Stimulated activated CD8-positive, alpha-beta memory T cell treated with anti-CD3 and anti-CD28 coated beads, Interleukin-4, amount 100 ng/mL, for 4 hours (primary cell): ENCODE measurements around the gene TMEM212.
"Not testable (repeated sequence)": the region's sequence is repeated elsewhere in the genome, so short reads cannot be mapped to it uniquely, and the experiment has no call there.

ENCODE experiments used
- DNase-seq, 2 donors: peaks; one replicate each; pipeline ENCODE4 v3.0.0-alpha.2; 2020; ENCODE audit warnings: low read depth in 2 of 2, low spot score in 1 of 2

Gene TMEM212

DNA sequence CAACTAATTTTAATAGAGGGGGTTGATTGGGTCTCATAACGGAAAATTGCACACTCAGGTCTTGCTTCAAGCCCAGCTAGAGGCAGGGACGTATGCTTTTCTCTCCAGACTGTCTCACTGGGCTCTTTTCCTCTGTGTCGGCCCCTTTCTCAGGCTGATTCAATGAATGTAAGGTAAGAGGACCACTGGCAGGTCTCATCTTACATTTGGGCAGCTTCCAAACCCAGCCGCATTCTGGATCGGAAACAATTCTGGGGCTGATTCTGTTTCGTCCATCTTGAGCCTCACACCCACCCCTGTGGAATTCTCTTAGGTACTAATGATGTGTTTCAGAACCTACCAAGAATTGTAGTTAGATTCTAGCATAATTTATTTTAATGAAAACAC is 40.7 kb downstream of the TMEM212 start:
- DNase-seq, result no peak

DNA sequence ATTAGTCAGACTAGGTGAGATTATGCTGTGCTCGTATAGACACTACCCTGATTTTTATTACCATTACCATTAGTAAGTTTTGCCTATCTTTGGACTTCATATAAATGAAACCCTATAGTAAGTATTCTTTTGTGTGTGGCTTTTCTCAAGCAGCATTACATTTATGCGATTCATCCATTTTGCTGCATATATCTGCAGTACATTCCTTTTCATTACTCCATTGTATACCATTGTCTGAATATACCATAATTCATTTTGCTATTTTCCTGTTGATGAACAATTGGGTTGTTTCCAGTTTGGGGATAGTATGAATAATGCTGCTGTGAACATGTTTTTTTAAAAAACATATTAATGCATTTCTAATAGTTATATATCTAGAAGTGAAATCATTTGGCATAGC is 45.3 kb downstream of the TMEM212 start:
- no peak for DNase-seq

DNA sequence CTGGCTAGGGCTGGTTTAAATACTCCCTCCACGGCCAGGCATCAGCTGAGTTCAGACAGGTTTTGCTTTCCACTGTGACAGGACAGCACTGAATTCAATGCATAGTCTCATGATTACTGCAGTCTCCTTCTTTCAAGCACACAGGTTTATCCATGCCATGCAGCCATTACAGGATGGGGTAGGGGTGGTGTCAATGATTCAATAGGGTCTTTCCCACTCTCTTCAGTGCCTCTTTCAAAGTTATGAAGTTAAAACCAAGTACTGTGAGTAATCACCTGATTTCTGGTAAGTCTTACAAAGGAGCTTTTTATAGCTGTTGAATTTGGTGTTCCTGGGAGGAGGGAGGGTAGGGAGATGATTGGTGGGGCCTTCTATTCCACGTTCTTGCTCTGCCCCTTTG is 47.2 kb downstream of the TMEM212 start:
- DNase-seq, result no peak

DNA sequence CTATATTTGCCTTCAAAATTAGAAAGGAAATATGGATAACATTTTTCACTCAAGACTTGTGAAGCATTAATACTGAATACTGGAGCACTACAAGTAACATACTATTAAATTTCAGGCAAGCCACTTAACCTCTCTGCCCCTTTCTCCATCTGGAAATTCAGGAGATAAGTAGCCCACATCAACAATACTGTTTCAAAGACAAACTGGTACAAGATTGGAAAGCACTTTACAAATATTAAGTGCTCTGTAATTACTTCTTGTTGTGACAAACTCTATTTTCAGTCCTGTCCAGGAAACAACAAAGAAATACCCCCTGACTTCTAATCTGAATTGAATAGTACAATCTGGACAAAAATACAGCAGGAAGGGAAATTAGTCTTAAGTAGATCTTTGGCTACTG is 49.3 kb downstream of the TMEM212 start:
- no peak for DNase-seq

DNA sequence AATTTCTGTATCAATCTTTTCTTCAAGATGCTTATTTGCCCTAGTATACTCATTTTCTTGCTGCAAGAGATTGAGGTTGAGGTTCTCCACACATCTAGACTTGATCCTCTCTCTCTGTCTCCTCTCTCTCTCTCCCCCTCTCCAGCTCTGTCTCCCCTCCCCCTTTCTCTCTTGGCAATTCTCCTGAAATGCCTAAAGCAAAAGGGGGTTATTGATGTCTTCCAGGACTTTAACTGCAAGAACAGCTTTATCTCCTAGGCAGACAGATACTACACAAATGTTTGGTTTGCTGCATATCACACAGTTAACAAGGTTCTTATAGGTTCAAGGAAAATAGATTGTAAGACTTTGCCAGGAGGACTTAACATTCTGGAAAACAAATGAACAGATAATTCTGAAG is 52.1 kb downstream of the TMEM212 start:
- no peak for DNase-seq

DNA sequence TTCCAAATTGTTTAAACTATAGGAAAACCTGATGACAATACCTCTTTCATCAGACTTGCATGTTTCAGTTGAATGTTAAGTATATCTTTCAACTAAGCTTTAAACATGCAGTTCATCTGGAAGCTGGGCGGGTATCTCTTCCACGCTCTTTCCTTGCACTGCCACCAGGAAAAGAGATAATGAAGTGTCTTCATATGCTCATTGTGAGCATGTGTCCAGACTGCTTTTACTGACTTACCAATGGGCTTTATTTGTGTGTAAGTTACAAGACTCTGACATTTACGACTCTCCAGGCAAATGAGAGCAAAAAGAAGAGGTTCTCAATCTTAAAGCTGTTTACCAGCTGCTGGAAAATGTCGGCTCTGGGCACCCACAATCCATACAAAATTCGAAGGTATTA is 52.8 kb downstream of the TMEM212 start:
- no peak for DNase-seq

DNA sequence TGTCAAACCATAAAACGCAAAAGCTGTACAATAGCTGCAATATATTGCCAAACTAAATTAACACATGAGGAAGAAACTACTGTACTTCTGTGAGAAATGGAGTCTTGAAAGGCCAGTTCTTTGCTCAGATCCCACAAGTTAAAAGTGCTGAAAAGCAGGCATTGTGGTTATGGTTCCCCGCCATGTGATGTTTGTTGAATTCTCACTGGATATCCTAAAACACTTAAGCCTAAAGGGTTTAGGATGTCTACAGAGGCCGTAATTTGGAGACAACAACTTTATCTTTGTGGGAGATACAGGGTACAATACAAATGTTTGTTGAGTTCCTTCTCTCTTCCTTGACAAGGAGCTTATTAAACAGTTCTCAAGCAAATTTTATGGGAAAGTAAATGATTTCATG is 53.2 kb downstream of the TMEM212 start:
- DNase-seq, result no peak

DNA sequence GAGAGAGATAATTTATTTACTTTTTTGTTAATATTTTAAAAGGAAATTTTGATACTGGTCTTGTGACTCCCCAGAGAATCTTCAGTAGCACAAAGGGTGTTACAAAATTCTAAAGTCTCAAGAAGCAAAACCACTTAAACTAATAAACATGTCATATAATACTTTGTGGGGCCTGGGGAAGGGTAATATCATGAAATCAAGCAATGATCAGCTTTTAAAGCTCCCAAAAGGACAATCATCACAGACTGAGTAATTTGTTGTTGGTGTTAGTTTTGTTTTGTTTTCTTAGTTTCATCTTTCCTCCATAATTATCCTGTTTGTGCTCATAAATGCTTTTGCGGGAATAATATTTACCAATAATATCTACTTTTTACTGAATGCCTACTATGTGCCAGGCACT is 55.0 kb downstream of the TMEM212 start:
- no peak for DNase-seq

DNA sequence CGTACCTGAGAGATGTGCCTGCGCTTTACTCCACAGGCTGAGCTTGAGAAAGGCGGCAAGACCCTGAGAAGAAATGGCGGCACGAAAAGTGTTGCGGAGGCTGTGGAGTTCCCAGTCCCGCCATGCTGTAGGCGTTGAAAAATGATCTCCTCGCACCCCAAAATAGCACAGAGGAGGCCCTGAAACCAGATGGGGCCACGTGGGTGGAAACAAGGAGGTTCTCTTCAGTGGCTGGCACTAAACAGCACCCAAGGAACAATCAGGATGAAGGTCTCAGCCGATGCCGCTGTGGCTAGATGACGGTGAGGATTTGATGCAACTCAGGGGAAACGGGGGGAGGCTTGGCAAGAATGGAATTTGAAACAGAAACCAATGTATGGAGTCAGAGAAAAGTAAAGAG is 57.3 kb downstream of the TMEM212 start:
- DNase-seq, result no peak

DNA sequence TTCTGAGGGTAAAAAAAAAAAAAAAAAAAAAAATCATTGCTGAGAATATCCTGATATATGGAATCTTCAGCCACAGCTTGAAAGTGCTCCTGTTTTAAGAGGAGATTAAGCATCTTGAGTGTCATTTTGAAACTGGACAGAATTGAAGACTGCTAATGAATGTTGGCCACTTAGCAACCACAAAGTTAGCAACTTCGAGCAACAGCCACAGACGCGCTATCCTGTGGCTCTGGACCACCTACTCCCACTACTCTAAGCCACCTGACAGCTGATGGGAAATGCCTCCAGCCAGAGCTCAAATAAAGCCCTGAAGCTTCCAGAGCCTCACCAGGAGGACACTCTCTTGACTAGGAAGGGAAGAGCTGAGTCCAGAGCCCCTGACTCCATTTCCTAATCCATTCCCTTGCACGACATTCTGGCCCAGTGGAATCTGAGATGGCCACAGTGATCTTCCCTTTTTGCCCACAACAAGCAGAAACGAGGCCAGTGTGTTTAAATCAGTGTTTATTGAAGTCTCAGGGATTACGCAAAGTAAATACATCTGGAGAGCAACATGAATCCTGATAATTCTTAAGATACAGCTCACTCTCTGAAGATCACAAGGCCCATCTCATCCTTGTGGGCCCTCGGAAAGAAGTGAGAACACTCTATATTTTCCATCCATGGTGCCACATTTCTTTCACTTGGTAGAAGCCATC is 58.6 kb downstream of the TMEM212 start:
- DNase-seq, result no peak

DNA sequence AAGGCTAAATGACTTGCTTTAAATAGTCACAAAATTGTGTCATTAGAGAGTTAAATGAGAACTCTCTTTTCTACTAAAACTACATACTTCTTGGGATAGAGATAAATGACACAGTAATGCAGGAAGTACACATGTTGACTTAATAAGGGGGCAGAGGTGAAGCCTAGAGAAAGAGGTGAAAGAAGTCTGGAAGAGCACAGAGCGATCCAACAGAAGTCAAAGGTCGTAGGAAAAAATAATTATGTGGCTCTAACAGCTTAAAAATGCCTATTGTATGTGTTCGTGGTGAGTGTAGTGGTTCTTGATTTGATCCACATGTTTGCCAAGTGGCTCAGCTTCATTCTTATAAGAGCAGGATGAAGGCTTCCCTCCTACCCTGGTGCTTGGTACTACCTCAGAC is 61.7 kb downstream of the TMEM212 start:
- DNase-seq, result no peak

DNA sequence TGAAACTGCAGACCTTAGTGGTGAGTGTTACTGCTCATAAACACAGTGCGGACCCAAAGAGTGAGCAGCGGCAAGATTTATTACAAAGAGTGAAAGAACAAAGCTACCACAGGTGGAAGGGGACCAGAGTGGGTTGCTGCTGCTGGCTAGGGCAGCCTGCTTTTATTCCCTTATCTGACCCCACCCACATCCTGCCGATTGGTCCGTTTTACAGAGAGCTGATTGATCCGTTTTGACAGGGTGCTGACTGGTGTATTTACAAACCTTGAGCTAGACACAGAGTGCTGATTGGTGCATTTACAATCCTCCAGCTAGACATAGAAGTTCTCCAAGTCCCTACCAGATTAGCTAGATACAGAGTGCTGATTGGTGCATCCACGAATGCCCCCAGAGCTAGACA is 63.4 kb downstream of the TMEM212 start:
- DNase-seq, result not testable (repeated sequence)

DNA sequence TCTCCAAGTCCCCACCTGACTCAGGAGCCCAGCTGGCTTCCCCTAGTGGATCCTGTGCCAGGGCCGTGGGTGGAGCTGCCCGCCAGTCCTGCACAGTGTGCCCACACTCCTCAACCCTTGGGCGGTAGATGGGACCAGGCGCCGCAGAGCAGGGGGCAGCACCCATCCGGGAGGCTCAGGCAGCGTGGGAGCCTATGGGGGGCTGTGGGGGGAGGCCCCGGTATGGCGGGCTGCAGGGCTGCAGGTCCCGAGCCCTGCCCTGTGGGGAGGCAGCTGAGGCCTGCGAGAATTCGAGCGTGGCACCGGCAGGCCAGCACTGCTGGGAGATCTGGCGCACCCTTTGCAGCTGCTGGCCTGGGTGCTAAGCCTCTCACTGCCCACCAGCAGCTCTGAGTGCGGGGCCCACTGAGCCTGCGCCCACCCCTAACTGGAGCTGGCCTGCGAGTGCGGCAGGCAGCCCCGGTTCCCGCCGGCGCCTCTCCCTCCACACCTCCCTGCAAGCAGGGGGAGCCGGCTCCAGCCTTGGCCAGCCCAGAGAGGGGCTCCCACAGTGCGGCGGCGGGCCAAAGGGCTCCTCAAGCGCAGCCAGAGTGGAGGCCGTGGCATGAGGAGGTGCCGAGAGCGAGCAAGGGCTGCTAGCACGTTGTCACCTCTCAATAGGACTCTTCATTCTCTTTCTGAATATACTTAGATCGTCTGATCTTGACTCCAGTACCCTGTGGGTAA is 64.0 kb downstream of the TMEM212 start:
- no peak for DNase-seq

DNA sequence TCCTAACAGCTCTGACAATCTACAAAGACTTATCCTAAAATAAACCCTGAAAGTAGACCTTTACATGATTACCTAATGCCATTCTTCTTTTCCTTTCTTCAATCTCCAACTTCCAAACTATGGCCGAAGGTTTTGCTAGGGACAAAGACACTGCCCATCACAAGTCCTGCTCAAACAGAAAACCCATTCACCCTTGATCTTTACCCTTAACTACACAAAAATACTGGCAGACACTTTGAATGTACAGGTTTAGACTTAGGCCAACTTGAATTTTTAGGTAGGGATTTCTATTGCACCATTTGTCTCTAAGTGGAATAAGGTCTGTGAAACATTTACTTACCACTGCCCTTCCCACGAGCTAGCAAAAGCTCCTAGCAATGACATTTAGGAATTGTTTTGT is 64.6 kb downstream of the TMEM212 start:
- DNase-seq, result no peak

DNA sequence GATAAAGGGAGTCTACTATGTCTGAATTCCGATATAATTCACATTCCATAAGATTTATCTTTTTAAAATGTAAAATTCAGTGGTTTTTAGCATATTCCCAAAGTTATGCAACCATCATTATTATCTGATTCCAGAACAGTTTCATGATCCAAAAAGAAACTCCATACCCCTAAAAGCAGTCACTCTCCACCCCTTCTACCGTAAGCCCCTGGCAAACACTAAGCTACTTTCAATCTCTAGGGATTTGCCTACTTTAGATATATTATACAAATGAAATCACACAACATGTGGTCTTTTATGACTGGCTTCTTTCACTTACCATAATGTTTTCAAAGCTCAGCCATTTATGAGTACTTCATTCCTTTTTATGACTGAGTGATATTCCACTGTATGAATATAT is 65.6 kb downstream of the TMEM212 start:
- DNase-seq, result no peak
